SU-DHL-6 (cell line): ENCODE measurements around the gene AUH.

ENCODE experiments used
- H2AFZ ChIP-seq: fragments of 200-600 bp; sonication (generic); 2 replicates; pipeline ENCODE4 v1.6.1; 2014; ENCODE audit warnings: low read depth, mild to moderate bottlenecking, moderate library complexity, mixed read lengths, antibody characterized with exemption, low read length; ENCODE audit not compliant: severe bottlenecking
- H3F3A ChIP-seq: fragments of 200-600 bp; shearing (Covaris generic); 2 replicates; pipeline ENCODE4 v1.6.0; 2016; ENCODE audit warnings: antibody characterized with exemption, mild to moderate bottlenecking; ENCODE audit not compliant: insufficient read depth
- H3K27ac ChIP-seq: fragments of 200-600 bp; sonication (generic); 2 replicates; pipeline ENCODE4 v1.5.1; 2016; ENCODE audit warnings: low read depth, mild to moderate bottlenecking, low read length, moderate library complexity, mixed read lengths
- H3K27me3 ChIP-seq: fragments of 200-600 bp; sonication (generic), shearing (Covaris generic); 2 replicates; pipeline ENCODE4 v1.6.0; 2014; ENCODE audit warnings: mild to moderate bottlenecking, low read length
- H3K36me3 ChIP-seq: fragments of 200-600 bp; sonication (generic); 2 replicates; pipeline ENCODE4 v1.6.1; 2014; ENCODE audit warnings: mild to moderate bottlenecking, low read length, mixed read lengths
- H3K4me2 ChIP-seq: fragments of 300-600, 200-600 bp; shearing (Covaris generic), sonication (generic); 2 replicates; pipeline ENCODE4 v1.6.0; 2014; ENCODE audit warnings: low read length, low read depth, mild to moderate bottlenecking; ENCODE audit not compliant: poor library complexity, severe bottlenecking
- H3K4me3 ChIP-seq: fragments of 200-600 bp; sonication (generic); 2 replicates; pipeline ENCODE4 v1.5.1; 2014; ENCODE audit warnings: antibody characterized with exemption, low read length, mild to moderate bottlenecking, mixed read lengths; ENCODE audit not compliant: insufficient read depth, poor library complexity, severe bottlenecking
- H3K79me2 ChIP-seq: fragments of 200-600 bp; sonication (generic); 2 replicates; pipeline ENCODE4 v1.6.1; 2014; ENCODE audit warnings: mild to moderate bottlenecking, low read length, moderate library complexity; ENCODE audit not compliant: insufficient read depth
- H3K9ac ChIP-seq: fragments of 200-600 bp; sonication (generic); 2 replicates; pipeline ENCODE4 v1.7.0; 2014; ENCODE audit warnings: mild to moderate bottlenecking, low read length
- H3K9me2 ChIP-seq: fragments of 200-600 bp; sonication (generic); replicated peaks from 2 replicates; pipeline ENCODE4 v1.6.1; 2014; ENCODE audit warnings: low read length; ENCODE audit not compliant: insufficient read depth
- H3K9me3 ChIP-seq: fragments of 200-600 bp; sonication (generic); 2 replicates; pipeline ENCODE4 v1.6.1; 2014; ENCODE audit warnings: low read length, mixed read lengths; ENCODE audit not compliant: insufficient read depth
- H4K20me1 ChIP-seq: fragments of 200-600 bp; sonication (generic); 2 replicates; pipeline ENCODE4 v1.6.1; 2014; ENCODE audit warnings: low read depth, mild to moderate bottlenecking, antibody characterized with exemption, low read length, moderate library complexity, mixed read lengths
- CTCF ChIP-seq: fragments of 200-600 bp; sonication (generic); IDR thresholded peaks from one replicate; pipeline ENCODE4 v1.5.1; 2017; ENCODE audit warnings: antibody characterized with exemption, mild to moderate bottlenecking, low read length, moderate library complexity; ENCODE audit not compliant: insufficient read depth, poor library complexity, severe bottlenecking
- EZH2phosphoT487 ChIP-seq: fragments of 200-600 bp; sonication (generic), shearing (Covaris generic); conservative IDR thresholded peaks from 2 replicates; pipeline ENCODE4 v1.6.1; 2018; ENCODE audit warnings: mild to moderate bottlenecking, antibody characterized with exemption, low read length, moderate library complexity, mixed read lengths

Gene AUH

GRCh38 chr9:91296354-91296753 is 65.4 kb downstream of the AUH start:
- Histone ChIP-seq H3F3A (no peaks in the 10 kb centered on the region), H3K9me2 (no peaks in the 10 kb centered on the region), H3K9me3 (no peaks in the 10 kb centered on the region), H3K9ac (no peak overlapping the region), H3K4me2 (no peak overlapping the region), H3K27ac (no peak overlapping the region), H3K36me3 (no peaks in the 10 kb centered on the region), H4K20me1 (no peaks in the 10 kb centered on the region), H3K79me2 (no peaks in the 10 kb centered on the region), H2AFZ (no peak overlapping the region), H3K4me3 (no peak overlapping the region), H3K27me3 (no peaks in the 10 kb centered on the region)
- TF ChIP-seq CTCF, result no peak
- no peak for TF ChIP-seq EZH2phosphoT487

GRCh38 chr9:91295357-91295756 is 66.4 kb downstream of the AUH start:
- Histone ChIP-seq H4K20me1 (no peaks in the 10 kb centered on the region), H3K27ac (no peak overlapping the region), H3K9me2 (no peaks in the 10 kb centered on the region), H3K79me2 (no peaks in the 10 kb centered on the region), H3F3A (no peaks in the 10 kb centered on the region), H3K9me3 (no peaks in the 10 kb centered on the region), H3K36me3 (no peaks in the 10 kb centered on the region), H3K27me3 (no peaks in the 10 kb centered on the region), H3K4me2 (no peak overlapping the region), H3K4me3 (no peak overlapping the region), H3K9ac (no peak overlapping the region), H2AFZ (no peak overlapping the region)
- TF ChIP-seq EZH2phosphoT487 (no peak), CTCF (no peak)

- H3K27ac ChIP-seq, result no peak overlapping the region
- H2AFZ ChIP-seq, result no peak overlapping the region
- no peak overlapping the region for H3K4me2 ChIP-seq
- H3K4me3 ChIP-seq, result no peak overlapping the region
- no peaks in the 10 kb centered on the region for H3F3A ChIP-seq
- no peak overlapping the region for H3K9ac ChIP-seq
- H3K9me2 ChIP-seq, result no peaks in the 10 kb centered on the region
- H3K79me2 ChIP-seq, result no peaks in the 10 kb centered on the region
- H4K20me1 ChIP-seq, result no peaks in the 10 kb centered on the region
- no peak for TF ChIP-seq EZH2phosphoT487
- TF ChIP-seq CTCF, result no peak
- no peaks in the 10 kb centered on the region for H3K36me3 ChIP-seq
- H3K27me3 ChIP-seq, result no peaks in the 10 kb centered on the region
- no peaks in the 10 kb centered on the region for H3K9me3 ChIP-seq
Observed at GRCh38 chr9:91291866-91292265, 69.9 kb downstream of the AUH start.
